ENCODE results near the gene EPHB2.

DNA sequence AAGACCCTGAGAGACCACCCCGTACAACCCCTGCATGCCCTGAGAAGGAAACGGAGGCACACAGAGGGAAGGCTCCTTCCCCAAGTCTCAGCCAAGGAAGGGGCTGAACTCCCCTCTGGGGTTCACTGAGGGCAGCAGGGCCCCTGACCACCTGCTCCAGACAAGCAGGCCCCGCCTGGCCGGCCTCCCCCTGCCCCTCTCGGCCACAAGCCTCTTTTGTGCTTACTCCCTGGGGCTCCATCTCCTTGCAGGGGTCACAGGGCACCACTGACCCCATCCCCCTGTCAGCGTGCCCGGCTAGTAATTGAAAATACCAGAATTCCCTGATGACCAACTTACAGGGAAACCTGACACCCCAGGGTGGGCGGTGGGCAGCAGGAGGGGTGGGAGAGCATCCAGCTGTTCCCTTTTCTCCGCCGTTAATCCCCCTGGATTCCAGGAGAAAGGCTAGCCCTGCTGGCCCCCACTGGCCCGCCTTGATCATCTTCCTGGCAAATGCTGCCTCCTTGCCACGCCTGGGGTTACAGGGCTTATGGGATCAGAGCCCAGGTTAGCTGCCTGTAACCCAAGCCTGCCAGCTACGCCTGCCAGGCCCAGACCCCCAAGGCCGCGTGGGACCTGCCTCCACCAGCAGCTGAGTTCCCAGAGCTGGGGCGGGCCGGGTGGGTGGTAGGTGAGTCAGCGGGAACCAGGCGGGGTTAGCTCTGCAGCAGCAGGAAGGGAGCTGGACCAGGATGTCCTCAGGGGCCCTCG is 165.9 kb downstream of the EPHB2 start:
- TF ChIP-seq, protein P1, sequence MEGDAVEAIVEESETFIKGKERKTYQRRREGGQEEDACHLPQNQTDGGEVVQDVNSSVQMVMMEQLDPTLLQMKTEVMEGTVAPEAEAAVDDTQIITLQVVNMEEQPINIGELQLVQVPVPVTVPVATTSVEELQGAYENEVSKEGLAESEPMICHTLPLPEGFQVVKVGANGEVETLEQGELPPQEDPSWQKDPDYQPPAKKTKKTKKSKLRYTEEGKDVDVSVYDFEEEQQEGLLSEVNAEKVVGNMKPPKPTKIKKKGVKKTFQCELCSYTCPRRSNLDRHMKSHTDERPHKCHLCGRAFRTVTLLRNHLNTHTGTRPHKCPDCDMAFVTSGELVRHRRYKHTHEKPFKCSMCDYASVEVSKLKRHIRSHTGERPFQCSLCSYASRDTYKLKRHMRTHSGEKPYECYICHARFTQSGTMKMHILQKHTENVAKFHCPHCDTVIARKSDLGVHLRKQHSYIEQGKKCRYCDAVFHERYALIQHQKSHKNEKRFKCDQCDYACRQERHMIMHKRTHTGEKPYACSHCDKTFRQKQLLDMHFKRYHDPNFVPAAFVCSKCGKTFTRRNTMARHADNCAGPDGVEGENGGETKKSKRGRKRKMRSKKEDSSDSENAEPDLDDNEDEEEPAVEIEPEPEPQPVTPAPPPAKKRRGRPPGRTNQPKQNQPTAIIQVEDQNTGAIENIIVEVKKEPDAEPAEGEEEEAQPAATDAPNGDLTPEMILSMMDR (IDR thresholded peaks at IDR 0.05): no peak
- TF ChIP-seq BHLHE40 (IDR thresholded peaks at IDR 0.05; ENCODE audit: low read depth, low read length): no peak
- no peak for TF ChIP-seq JUN (IDR thresholded peaks at IDR 0.05)
- TF ChIP-seq, protein P2, sequence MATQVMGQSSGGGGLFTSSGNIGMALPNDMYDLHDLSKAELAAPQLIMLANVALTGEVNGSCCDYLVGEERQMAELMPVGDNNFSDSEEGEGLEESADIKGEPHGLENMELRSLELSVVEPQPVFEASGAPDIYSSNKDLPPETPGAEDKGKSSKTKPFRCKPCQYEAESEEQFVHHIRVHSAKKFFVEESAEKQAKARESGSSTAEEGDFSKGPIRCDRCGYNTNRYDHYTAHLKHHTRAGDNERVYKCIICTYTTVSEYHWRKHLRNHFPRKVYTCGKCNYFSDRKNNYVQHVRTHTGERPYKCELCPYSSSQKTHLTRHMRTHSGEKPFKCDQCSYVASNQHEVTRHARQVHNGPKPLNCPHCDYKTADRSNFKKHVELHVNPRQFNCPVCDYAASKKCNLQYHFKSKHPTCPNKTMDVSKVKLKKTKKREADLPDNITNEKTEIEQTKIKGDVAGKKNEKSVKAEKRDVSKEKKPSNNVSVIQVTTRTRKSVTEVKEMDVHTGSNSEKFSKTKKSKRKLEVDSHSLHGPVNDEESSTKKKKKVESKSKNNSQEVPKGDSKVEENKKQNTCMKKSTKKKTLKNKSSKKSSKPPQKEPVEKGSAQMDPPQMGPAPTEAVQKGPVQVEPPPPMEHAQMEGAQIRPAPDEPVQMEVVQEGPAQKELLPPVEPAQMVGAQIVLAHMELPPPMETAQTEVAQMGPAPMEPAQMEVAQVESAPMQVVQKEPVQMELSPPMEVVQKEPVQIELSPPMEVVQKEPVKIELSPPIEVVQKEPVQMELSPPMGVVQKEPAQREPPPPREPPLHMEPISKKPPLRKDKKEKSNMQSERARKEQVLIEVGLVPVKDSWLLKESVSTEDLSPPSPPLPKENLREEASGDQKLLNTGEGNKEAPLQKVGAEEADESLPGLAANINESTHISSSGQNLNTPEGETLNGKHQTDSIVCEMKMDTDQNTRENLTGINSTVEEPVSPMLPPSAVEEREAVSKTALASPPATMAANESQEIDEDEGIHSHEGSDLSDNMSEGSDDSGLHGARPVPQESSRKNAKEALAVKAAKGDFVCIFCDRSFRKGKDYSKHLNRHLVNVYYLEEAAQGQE (IDR thresholded peaks at IDR 0.05): no peak
- TF ChIP-seq POLR2A (IDR thresholded peaks at IDR 0.05; ENCODE audit: low read length): no peak
- TF ChIP-seq, protein P3, sequence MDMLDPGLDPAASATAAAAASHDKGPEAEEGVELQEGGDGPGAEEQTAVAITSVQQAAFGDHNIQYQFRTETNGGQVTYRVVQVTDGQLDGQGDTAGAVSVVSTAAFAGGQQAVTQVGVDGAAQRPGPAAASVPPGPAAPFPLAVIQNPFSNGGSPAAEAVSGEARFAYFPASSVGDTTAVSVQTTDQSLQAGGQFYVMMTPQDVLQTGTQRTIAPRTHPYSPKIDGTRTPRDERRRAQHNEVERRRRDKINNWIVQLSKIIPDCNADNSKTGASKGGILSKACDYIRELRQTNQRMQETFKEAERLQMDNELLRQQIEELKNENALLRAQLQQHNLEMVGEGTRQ (IDR thresholded peaks at IDR 0.05): no peak
- TF ChIP-seq, protein P4, sequence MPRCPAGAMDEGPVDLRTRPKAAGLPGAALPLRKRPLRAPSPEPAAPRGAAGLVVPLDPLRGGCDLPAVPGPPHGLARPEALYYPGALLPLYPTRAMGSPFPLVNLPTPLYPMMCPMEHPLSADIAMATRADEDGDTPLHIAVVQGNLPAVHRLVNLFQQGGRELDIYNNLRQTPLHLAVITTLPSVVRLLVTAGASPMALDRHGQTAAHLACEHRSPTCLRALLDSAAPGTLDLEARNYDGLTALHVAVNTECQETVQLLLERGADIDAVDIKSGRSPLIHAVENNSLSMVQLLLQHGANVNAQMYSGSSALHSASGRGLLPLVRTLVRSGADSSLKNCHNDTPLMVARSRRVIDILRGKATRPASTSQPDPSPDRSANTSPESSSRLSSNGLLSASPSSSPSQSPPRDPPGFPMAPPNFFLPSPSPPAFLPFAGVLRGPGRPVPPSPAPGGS (IDR thresholded peaks at IDR 0.05): no peak
- TF ChIP-seq HOXB5 (CRISPR knock-in tag; IDR thresholded peaks at IDR 0.05): no peak
- TF ChIP-seq SREBF2 (IDR thresholded peaks at IDR 0.05): no peak
- TF ChIP-seq MAZ (IDR thresholded peaks at IDR 0.05; ENCODE audit: borderline replicate concordance, low read depth, low read length): no peak
- no peak for TF ChIP-seq EP300 (IDR thresholded peaks at IDR 0.05)
- no peak for TF ChIP-seq CHD4 (IDR thresholded peaks at IDR 0.05; ENCODE audit: borderline replicate concordance)
